ENCODE results near the gene HRH4. TPM values are rescaled to one million over a fixed set of nuclear protein-coding genes. Genes with fewer than 3 reads are reported as not detected.

Gene HRH4
- total and polyA plus RNA-seq, 10 of the 15 experiments (the other 5 are each of a cell fraction or from before 2014, with no cell fraction given): not detected

GRCh38 chr18:24426398-24427294 is 33.8 kb upstream of the HRH4 start, which contains the start of gene IMPACT:
TSS of gene IMPACT (plus strand) at chr18:24426670. CDS start at chr18:24426757, 87 bp downstream.
- DNase-seq (ENCODE audit: low read depth, low spot score): no peak
- Histone ChIP-seq H3K9me3 (replicated peaks; ENCODE audit: control insufficient read depth, insufficient read depth, low read length) (peaks cover 8% of the 10 kb centered on the region; the same call in 2 of the 3 replicates), H3K27me3 (replicated peaks in 1 of 2; ENCODE audit: control insufficient read depth in 2 of 2, insufficient read depth in 2 of 2, low read length in 1 of 2) (no peaks in the 10 kb centered on the region; a peak in 1 of 4 replicates), H4K20me1 (ENCODE audit: control insufficient read depth, insufficient read depth) (no peaks in the 10 kb centered on the region), H3K36me3 (ENCODE audit: control insufficient read depth in 2 of 2, insufficient read depth in 2 of 2, low read length in 1 of 2) (no peaks in the 10 kb centered on the region), H3K79me2 (ENCODE audit: control insufficient read depth, insufficient read depth, low read length) (no peaks in the 10 kb centered on the region), H3K4me2 (ENCODE audit: control insufficient read depth, insufficient read depth) (peak within 1 kb of the TSS; percentile 90), H3K27ac (ENCODE audit: control insufficient read depth, insufficient read depth) (no peak within 1 kb of the TSS), H3K4me3 (peak within 1 kb of the TSS; percentile 57), H3K4me1 (ENCODE audit: control insufficient read depth, insufficient read depth, low read length) (peaks cover 6% of the 10 kb centered on the region; the same call in 1 of the 2 replicates), H3K9ac (ENCODE audit: control insufficient read depth, insufficient read depth, low read length) (peak within 1 kb of the TSS; percentile 34; the same call in 1 of the 2 replicates), H2AFZ (ENCODE audit: control insufficient read depth, low read depth, low read length) (peak within 1 kb of the TSS; percentile 91)
- in situ Hi-C loops (cut with MboI) (no loop called here), intact Hi-C loops (cut with micrococcal nuclease; ENCODE audit: unreplicated experiment) (no loop called here)
- ChIA-PET CTCF (no interaction called here), POLR2A (no interaction called here), SMC1A (ENCODE audit: uncharacterized antibody, unreplicated experiment) (no interaction called here), RAD21 (ENCODE audit: unreplicated experiment) (no interaction called here)
- peak; percentile 85 for ATAC-seq
- FAIRE-seq: no peak
- 11% methylated on average over 71 of the region's 82 CpGs for WGBS (ENCODE audit: insufficient coverage, insufficient replicate concordance, low lambda C conversion rate, missing lambda C conversion rate)
- no TSS peak for BruUV-seq (replicated peaks)
- no peak for TF ChIP-seq KDM1A (IDR thresholded peaks at IDR 0.05; ENCODE audit: borderline replicate concordance)
- no peak for TF ChIP-seq ZBTB11 (CRISPR knock-in tag; IDR thresholded peaks at IDR 0.05)
- peak; percentile 26 to 68; a peak in 2 of 3 replicates for TF ChIP-seq EGR1 (IDR thresholded peaks at IDR 0.05; ENCODE audit: borderline replicate concordance in 1 of 2, low read depth in 2 of 2, low read length in 2 of 2)
- TF ChIP-seq GABPA (IDR thresholded peaks at IDR 0.05; ENCODE audit: low read depth): peak; percentile 84
- TF ChIP-seq NR2C2 (IDR thresholded peaks at IDR 0.05; ENCODE audit: borderline replicate concordance, control insufficient read depth, insufficient read length, low read depth): peak; percentile 83
- TF ChIP-seq POU2F2 (IDR thresholded peaks at IDR 0.05; ENCODE audit: borderline replicate concordance, low read depth, low read length): peak; percentile 41; the same call in 1 of the 3 replicates
- TF ChIP-seq HCFC1 (IDR thresholded peaks at IDR 0.05; ENCODE audit: low read length): no peak
- TF ChIP-seq RAD21 (IDR thresholded peaks at IDR 0.05; ENCODE audit: insufficient read depth, low read depth, low read length): no peak
- TF ChIP-seq CHD4 (IDR thresholded peaks at IDR 0.05): no peak
- peak; percentile 80 for TF ChIP-seq ZBTB40 (IDR thresholded peaks at IDR 0.05; ENCODE audit: borderline replicate concordance)
- no peak for TF ChIP-seq MXI1 (IDR thresholded peaks at IDR 0.05; ENCODE audit: low read depth, low read length)
- no peak for TF ChIP-seq NKRF (conservative IDR thresholded peaks at IDR 0.05)

All from GM12878 (cell line).